Neural cell (in vitro differentiated cells): ENCODE results near the gene P4HA3.

Source experiments
- CTCF ChIP-seq: fragments of 450-650 bp; IDR thresholded peaks from 2 replicates; pipeline ENCODE4 v1.5.1; 2014; ENCODE audit warnings: antibody characterized with exemption, mild to moderate bottlenecking, moderate library complexity; ENCODE audit not compliant: poor library complexity, severe bottlenecking
- EZH2 ChIP-seq: fragments of 200-600, 300-800 bp; shearing (Covaris generic), sonication (generic); IDR thresholded peaks from 2 replicates; pipeline ENCODE4 v1.6.1; 2014; ENCODE audit warnings: antibody characterized with exemption, low read length, borderline replicate concordance, mild to moderate bottlenecking; ENCODE audit not compliant: insufficient read depth, poor library complexity, severe bottlenecking
- POLR2AphosphoS5 ChIP-seq: IDR thresholded peaks from 2 replicates; pipeline ENCODE4 v1.6.1; 2012
- REST ChIP-seq: IDR thresholded peaks from 2 replicates; pipeline ENCODE4 v1.6.1; 2012; ENCODE audit warnings: borderline replicate concordance

GRCh38 chr11:74306435-74307175, 4.8 kb downstream of the P4HA3 start:
- TF ChIP-seq CTCF (no peak), EZH2 (no peak), POLR2AphosphoS5 (no peak), REST (no peak)
